DOHH2 (cell line): ENCODE results near the gene PER1.
A peak's percentile ranks its signal among the peaks of the same experiment; 100 is the strongest.

Source experiments
- H3F3A ChIP-seq: fragments of 200-600 bp; sonication (generic), shearing (Covaris generic); 2 replicates; pipeline ENCODE4 v1.6.0; 2016; ENCODE audit warnings: antibody characterized with exemption, mild to moderate bottlenecking; ENCODE audit not compliant: control insufficient read depth, insufficient read depth
- H3K27ac ChIP-seq: fragments of 200-600 bp; sonication (generic); 2 replicates; pipeline ENCODE4 v1.5.1; 2014; ENCODE audit warnings: low read depth, mild to moderate bottlenecking, low read length, moderate library complexity
- H3K27me3 ChIP-seq: fragments of 200-600 bp; sonication (generic); 2 replicates; pipeline ENCODE4 v1.6.1; 2014; ENCODE audit warnings: mild to moderate bottlenecking, low read length, mixed read lengths; ENCODE audit not compliant: control insufficient read depth
- H3K36me3 ChIP-seq: fragments of 200-600 bp; sonication (generic); 2 replicates; pipeline ENCODE4 v1.6.1; 2014; ENCODE audit warnings: mild to moderate bottlenecking, low read length, moderate library complexity, mixed read lengths; ENCODE audit not compliant: control insufficient read depth
- H3K4me1 ChIP-seq: fragments of 200-600 bp; sonication (generic); 2 replicates; pipeline ENCODE4 v1.6.1; 2014; ENCODE audit warnings: mild to moderate bottlenecking, low read length, mixed read lengths; ENCODE audit not compliant: control insufficient read depth
- H3K4me2 ChIP-seq: fragments of 200-600 bp; sonication (generic); 2 replicates; pipeline ENCODE4 v1.6.0; 2014; ENCODE audit warnings: mild to moderate bottlenecking, low read length, moderate library complexity
- H3K4me3 ChIP-seq: fragments of 200-600 bp; sonication (generic); 2 replicates; pipeline ENCODE4 v1.5.1; 2014; ENCODE audit warnings: mild to moderate bottlenecking, low read length, mixed read lengths
- H3K79me2 ChIP-seq: fragments of 200-600 bp; sonication (generic); 2 replicates; pipeline ENCODE4 v1.6.1; 2014; ENCODE audit warnings: mild to moderate bottlenecking, low read length, mixed read lengths; ENCODE audit not compliant: control insufficient read depth
- H3K9me2 ChIP-seq: fragments of 200-600 bp; sonication (generic); replicated peaks from 2 replicates; pipeline ENCODE4 v1.6.1; 2014; ENCODE audit warnings: mild to moderate bottlenecking, low read length, mixed read lengths; ENCODE audit not compliant: control insufficient read depth
- H3K9me3 ChIP-seq: fragments of 200-600 bp; sonication (generic); 2 replicates; pipeline ENCODE4 v1.6.1; 2014; ENCODE audit warnings: antibody characterized with exemption, low read length, mixed read lengths; ENCODE audit not compliant: control insufficient read depth, insufficient read depth
- H4K20me1 ChIP-seq: fragments of 200-600 bp; sonication (generic); 2 replicates; pipeline ENCODE4 v1.6.0; 2014; ENCODE audit warnings: low read depth, mild to moderate bottlenecking, antibody characterized with exemption, low read length, moderate library complexity; ENCODE audit not compliant: control insufficient read depth, insufficient read depth
- CTCF ChIP-seq: fragments of 200-600 bp; sonication (generic); IDR thresholded peaks from one replicate; pipeline ENCODE4 v1.5.1; 2014; ENCODE audit warnings: antibody characterized with exemption, mild to moderate bottlenecking, low read depth, low read length; ENCODE audit not compliant: poor library complexity, severe bottlenecking
- EZH2phosphoT487 ChIP-seq: fragments of 200-600 bp; sonication (generic); IDR thresholded peaks from 2 replicates; pipeline ENCODE4 v1.6.1; 2017; ENCODE audit warnings: borderline replicate concordance, mild to moderate bottlenecking, antibody characterized with exemption, low read length, moderate library complexity, mixed read lengths

Gene PER1

GRCh38 chr17:8158267-8159031 lies 6.2 kb upstream of the PER1 start:
- Histone ChIP-seq H3F3A (peaks cover 18% of the 10 kb centered on the region), H3K4me1 (peaks cover 69% of the 10 kb centered on the region), H4K20me1 (peaks cover 7% of the 10 kb centered on the region; the same call in 1 of the 2 replicates), H3K9me2 (no peaks in the 10 kb centered on the region), H3K36me3 (peaks cover 43% of the 10 kb centered on the region), H3K4me2 (peak overlapping the region; percentile 74), H3K27ac (peak overlapping the region; percentile 37), H3K79me2 (peaks cover 36% of the 10 kb centered on the region), H3K4me3 (peak overlapping the region; percentile 43), H3K27me3 (no peaks in the 10 kb centered on the region), H3K9me3 (no peaks in the 10 kb centered on the region)
- peak; percentile 83 for TF ChIP-seq CTCF
- TF ChIP-seq EZH2phosphoT487: no peak

GRCh38 chr17:8156246-8156992 lies 4.2 kb upstream of the PER1 start:
- no peak for TF ChIP-seq EZH2phosphoT487
- peak; percentile 31 for TF ChIP-seq CTCF
- Histone ChIP-seq H4K20me1 (peaks cover under 1% of the 10 kb centered on the region; the same call in 1 of the 2 replicates), H3K27ac (peak overlapping the region; percentile 65), H3K4me3 (peak overlapping the region; percentile 78), H3K27me3 (no peaks in the 10 kb centered on the region), H3F3A (peaks cover 24% of the 10 kb centered on the region), H3K9me3 (no peaks in the 10 kb centered on the region), H3K36me3 (peaks cover 30% of the 10 kb centered on the region), H3K4me2 (peak overlapping the region; percentile 99), H3K79me2 (peaks cover 26% of the 10 kb centered on the region), H3K9me2 (no peaks in the 10 kb centered on the region), H3K4me1 (peaks cover 78% of the 10 kb centered on the region)

GRCh38 chr17:8155996-8156245 lies 3.7 kb upstream of the PER1 start:
- H3K36me3 ChIP-seq: peaks cover 25% of the 10 kb centered on the region
- H3F3A ChIP-seq: peaks cover 21% of the 10 kb centered on the region
- no peak overlapping the region for H3K27ac ChIP-seq
- peaks cover 77% of the 10 kb centered on the region for H3K4me1 ChIP-seq
- TF ChIP-seq EZH2phosphoT487: no peak
- no peak for TF ChIP-seq CTCF
- no peaks in the 10 kb centered on the region for H3K9me2 ChIP-seq
- H3K9me3 ChIP-seq: no peaks in the 10 kb centered on the region
- peak overlapping the region; percentile 78 for H3K4me3 ChIP-seq
- peaks cover 25% of the 10 kb centered on the region for H3K79me2 ChIP-seq
- H4K20me1 ChIP-seq: no peaks in the 10 kb centered on the region
- peak overlapping the region; percentile 99 for H3K4me2 ChIP-seq
- H3K27me3 ChIP-seq: no peaks in the 10 kb centered on the region
